ENCODE data around the gene FURIN.

The FURIN gene

DNA sequence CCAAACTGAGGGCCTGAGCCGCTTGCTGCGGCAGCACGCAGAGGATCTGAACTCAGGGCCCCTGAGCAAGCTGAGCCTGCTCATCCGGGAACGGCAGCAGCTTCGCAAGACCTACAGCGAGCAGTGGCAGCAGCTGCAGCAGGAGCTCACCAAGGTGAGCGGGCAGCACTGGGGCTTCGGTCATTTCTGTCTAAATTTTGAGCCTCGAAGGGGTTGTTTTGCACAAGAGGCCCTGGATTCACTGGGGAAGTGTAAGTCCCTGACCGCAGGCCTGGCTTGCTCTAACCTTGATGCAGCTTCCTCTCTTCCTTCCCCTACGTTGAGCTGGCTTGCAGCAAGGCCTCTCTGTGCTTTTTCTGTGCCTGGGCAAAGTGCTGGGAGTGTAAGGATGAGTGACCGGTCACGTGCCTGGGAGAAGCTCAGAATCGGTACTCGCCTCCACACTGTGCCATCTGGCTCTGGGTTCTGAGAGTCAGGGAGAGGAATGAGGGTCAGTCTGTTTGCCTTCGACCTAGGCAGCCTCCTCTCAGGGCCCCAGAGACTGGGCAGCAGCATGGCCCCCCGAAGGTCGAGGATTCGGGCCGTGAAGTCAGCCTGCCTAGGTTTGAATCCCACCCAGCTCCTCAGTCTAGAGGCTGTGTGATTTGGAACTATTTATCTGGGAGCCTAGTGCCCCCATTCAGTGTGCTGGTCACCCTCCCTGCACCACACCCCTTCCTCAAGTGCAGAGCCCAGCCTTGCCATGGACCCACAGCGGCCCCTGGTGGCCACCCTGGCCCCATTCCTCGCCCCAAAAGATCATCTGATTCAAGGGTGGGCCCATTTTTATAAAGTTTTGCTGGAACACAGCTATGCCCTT lies 17.3 kb downstream of the FURIN start:
- no peak for DNase-seq (ENCODE audit: extremely low read depth, low read depth)
- TF ChIP-seq, protein P1, sequence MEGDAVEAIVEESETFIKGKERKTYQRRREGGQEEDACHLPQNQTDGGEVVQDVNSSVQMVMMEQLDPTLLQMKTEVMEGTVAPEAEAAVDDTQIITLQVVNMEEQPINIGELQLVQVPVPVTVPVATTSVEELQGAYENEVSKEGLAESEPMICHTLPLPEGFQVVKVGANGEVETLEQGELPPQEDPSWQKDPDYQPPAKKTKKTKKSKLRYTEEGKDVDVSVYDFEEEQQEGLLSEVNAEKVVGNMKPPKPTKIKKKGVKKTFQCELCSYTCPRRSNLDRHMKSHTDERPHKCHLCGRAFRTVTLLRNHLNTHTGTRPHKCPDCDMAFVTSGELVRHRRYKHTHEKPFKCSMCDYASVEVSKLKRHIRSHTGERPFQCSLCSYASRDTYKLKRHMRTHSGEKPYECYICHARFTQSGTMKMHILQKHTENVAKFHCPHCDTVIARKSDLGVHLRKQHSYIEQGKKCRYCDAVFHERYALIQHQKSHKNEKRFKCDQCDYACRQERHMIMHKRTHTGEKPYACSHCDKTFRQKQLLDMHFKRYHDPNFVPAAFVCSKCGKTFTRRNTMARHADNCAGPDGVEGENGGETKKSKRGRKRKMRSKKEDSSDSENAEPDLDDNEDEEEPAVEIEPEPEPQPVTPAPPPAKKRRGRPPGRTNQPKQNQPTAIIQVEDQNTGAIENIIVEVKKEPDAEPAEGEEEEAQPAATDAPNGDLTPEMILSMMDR (IDR thresholded peaks at IDR 0.05; ENCODE audit: low read depth, low read length): peak; percentile 98

DNA sequence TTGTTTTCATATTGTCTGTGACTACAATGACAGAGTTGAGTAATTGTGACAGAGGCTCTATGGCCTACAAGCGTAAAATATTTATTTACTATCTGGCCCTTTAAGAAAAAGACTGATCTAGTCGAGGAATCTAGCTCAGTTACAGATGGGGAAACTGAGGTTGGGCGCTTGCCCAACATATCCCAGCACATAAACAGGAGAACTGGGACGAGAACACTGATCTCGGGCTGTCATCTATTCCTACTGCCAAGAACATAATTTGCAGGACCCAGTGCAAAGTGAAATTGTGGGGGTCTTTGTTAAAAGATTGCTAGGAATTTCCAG lies 17.9 kb downstream of the FURIN start:
- TF ChIP-seq, protein P1 (IDR thresholded peaks at IDR 0.05; ENCODE audit: low read depth, low read length): no peak
- DNase-seq (ENCODE audit: extremely low read depth, low read depth): no peak

DNA sequence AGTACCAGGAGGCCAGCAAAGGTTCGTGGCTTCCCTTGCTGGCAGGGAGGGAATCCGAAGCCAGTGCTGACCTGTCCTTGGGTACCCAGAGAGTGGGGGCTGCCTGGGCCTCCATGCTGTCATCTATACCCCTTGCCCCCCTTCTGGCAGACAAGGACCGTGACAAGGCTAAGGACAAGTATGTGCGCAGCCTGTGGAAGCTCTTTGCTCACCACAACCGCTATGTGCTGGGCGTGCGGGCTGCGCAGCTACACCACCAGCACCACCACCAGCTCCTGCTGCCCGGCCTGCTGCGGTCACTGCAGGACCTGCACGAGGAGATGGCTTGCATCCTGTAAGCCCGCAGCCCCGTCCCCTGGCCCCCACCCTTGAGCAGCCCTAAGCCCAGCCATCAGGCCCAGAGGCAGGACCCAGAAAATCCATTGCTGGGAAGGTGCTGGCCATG lies 18.7 kb downstream of the FURIN start:
- TF ChIP-seq, protein P1 (IDR thresholded peaks at IDR 0.05; ENCODE audit: low read depth, low read length): no peak
- DNase-seq (ENCODE audit: extremely low read depth, low read depth): no peak

DNA sequence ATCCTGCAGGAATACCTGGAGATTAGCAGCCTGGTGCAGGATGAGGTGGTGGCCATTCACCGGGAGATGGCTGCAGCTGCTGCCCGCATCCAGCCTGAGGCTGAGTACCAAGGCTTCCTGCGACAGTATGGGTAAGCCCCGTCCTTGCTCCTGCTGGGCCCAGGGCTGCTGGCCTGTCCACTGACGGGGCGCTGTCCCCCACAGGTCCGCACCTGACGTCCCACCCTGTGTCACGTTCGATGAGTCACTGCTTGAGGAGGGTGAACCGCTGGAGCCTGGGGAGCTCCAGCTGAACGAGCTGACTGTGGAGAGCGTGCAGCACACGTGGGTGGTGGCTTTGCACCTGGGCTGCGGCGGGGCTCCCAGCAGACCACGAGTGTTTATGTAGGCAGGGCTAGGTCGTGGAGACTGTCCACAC lies 20.9 kb downstream of the FURIN start:
- DNase-seq (ENCODE audit: extremely low read depth, low read depth): no peak
- TF ChIP-seq, protein P1 (IDR thresholded peaks at IDR 0.05; ENCODE audit: low read depth, low read length): no peak

DNA sequence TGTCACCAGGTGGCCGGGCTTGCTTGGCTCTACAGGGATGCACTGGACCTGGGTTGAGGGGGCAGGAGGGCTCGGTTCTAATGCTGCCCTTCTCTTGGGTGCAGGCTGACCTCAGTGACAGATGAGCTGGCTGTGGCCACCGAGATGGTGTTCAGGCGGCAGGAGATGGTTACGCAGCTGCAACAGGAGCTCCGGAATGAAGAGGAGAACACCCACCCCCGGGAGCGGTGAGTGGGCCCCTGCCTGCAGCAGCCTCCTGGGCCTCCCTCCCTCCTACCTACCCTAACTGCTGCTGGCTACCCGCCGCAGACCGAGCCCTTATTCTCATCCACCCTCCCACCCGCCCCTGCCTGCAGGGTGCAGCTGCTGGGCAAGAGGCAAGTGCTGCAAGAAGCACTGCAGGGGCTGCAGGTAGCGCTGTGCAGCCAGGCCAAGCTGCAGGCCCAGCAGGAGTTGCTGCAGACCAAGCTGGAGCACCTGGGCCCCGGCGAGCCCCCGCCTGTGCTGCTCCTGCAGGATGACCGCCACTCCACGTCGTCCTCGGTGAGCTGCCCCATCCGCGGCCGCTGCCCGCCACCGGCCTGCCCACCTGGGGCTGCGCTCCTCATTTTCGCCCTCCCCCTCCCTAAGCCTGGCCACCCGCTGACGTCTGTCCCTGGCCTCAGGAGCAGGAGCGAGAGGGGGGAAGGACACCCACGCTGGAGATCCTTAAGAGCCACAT lies 21.5 kb downstream of the FURIN start:
- TF ChIP-seq, protein P1 (IDR thresholded peaks at IDR 0.05; ENCODE audit: low read depth, low read length): no peak
- DNase-seq (ENCODE audit: extremely low read depth, low read depth): no peak

DNA sequence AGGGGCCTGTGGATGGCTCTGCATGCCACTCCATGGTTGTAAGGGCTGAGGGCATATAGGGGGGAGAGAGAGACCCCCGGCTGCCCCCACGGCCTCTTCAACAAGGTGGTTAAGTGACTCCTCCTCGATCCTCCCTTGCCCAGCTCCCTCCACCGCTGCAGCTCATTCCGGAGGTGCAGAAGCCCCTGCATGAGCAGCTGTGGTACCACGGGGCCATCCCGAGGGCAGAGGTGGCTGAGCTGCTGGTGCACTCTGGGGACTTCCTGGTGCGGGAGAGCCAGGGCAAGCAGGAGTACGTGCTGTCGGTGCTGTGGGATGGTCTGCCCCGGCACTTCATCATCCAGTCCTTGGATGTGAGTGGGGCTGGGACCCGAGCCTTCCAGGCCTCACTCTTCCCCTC lies 22.5 kb downstream of the FURIN start:
- TF ChIP-seq, protein P1 (IDR thresholded peaks at IDR 0.05; ENCODE audit: low read depth, low read length): no peak
- no peak for DNase-seq (ENCODE audit: extremely low read depth, low read depth)

DNA sequence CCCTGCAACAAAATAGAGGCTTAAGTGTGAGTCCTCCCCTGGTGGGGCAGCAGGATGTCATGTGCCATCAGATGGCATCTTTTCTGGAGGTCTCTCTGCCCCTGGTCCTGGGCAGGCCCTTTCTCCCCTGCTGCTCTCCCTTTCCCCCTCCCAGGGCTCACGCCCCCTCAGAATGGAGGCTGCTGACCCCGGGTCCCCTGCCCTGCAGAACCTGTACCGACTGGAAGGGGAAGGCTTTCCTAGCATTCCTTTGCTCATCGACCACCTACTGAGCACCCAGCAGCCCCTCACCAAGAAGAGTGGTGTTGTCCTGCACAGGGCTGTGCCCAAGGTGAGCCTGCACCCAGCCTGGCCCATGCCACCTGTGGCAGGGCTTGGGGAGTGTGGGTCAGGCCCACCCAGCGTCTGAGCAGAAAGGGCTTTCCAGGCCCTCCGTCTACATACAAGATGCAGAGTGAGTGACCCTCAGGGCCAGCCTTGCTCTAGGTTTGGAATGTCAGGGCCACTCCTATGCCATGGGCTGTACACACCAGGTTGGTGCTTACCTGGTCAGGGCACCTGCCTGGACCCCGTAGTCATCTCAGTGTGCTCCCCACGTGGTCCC lies 23.1 kb downstream of the FURIN start:
- no peak for DNase-seq (ENCODE audit: extremely low read depth, low read depth)
- TF ChIP-seq, protein P1 (IDR thresholded peaks at IDR 0.05; ENCODE audit: low read depth, low read length): no peak

Data from AG09319 (cell line).